HCT116 (cell line): ENCODE data around the gene NDRG3. TPM values are rescaled to one million over a fixed set of nuclear protein-coding genes. Genes with fewer than 3 reads are reported as not detected.

ENCODE experiments used
- ATAC-seq: fragments of 200-7000 bp; cut with Tn5 transposase; 2 replicates; pipeline ENCODE4 v1.9.1; 2020; ENCODE audit warnings: mild to moderate bottlenecking, moderate library complexity
- BruUV-seq: library from RNA; stranded (reverse); fragments of 400-500 nt; replicated peaks from 2 replicates; lab custom pipeline; 2021; lab: Mats Ljungman, UMichigan
- CTCF ChIA-PET: fragments of 300-600 bp; sonication (Branson Sonifier 250); formaldehyde crosslinking; loops from one replicate; lab custom pipeline; 2021; ENCODE audit warnings: antibody characterized with exemption; lab: Charles Lee
- POLR2A ChIA-PET: fragments of 300-600, 350-600 bp; sonication (Branson Sonifier 250); formaldehyde crosslinking; loops from one replicate; lab custom pipeline; 2021; ENCODE audit warnings: antibody characterized with exemption; lab: Charles Lee
- RAD21 ChIA-PET, 2 experiments: fragments of 300-600 bp; sonication (Branson Sonifier 250); formaldehyde crosslinking; loops; one replicate each; lab custom pipeline; 2023; ENCODE audit warnings: low total read pairs in 2 of 2; ENCODE audit not compliant: uncharacterized antibody in 2 of 2, unreplicated experiment in 2 of 2, low non-redundant PET in 1 of 2; lab: Charles Lee
- DNase-seq: peaks from one replicate; pipeline ENCODE4 v3.0.0-alpha.2; 2010; ENCODE audit warnings: low read depth, low spot score
- H2AFZ ChIP-seq: fragments of 200-600 bp; shearing (Covaris generic), sonication (generic); 2 replicates; pipeline ENCODE4 v1.6.1; 2017; ENCODE audit warnings: low read depth, mixed run types, mixed read lengths, antibody characterized with exemption, low read length; ENCODE audit not compliant: poor library complexity, severe bottlenecking
- H3K27ac ChIP-seq: 2 replicates; pipeline ENCODE4 v1.5.1; 2012; ENCODE audit warnings: low read depth, low read length
- H3K27me3 ChIP-seq: fragments of 200-600 bp; sonication (generic); 2 replicates; pipeline ENCODE4 v1.6.1; 2016; ENCODE audit warnings: mixed run types, low read length, mixed read lengths; ENCODE audit not compliant: insufficient read depth
- H3K36me3 ChIP-seq, 2 experiments: fragments of 200-500 bp in 1 of 2; fragments of 200-600 bp in 1 of 2; sonication (Bioruptor generic) in 1 of 2; sonication (generic) in 1 of 2; 2 replicates each; pipeline versions ENCODE4 v1.5.1 to v1.6.1; 2014 to 2016; ENCODE audit warnings: low read length in 2 of 2, inconsistent platforms in 1 of 2, mixed read lengths in 1 of 2, mixed run types in 1 of 2; ENCODE audit not compliant: insufficient read depth in 2 of 2, control insufficient read depth in 1 of 2
- H3K4me1 ChIP-seq, 2 experiments: fragments of 200-600 bp in 1 of 2; sonication (generic) in 1 of 2; 2 replicates each; pipeline versions ENCODE4 v1.5.1 to v1.6.1; 2012 to 2017; ENCODE audit warnings: low read length in 2 of 2, inconsistent platforms in 1 of 2, mild to moderate bottlenecking in 1 of 2, mixed read lengths in 1 of 2, mixed run types in 1 of 2, moderate library complexity in 1 of 2; ENCODE audit not compliant: insufficient read depth in 2 of 2, control insufficient read depth in 1 of 2
- H3K4me2 ChIP-seq: fragments of 200-600 bp; sonication (generic); 2 replicates; pipeline ENCODE4 v1.6.1; 2017; ENCODE audit warnings: mixed run types, low read length, mixed read lengths
- H3K4me3 ChIP-seq, 2 experiments: fragments of 200-600 bp in 1 of 2; sonication (generic) in 1 of 2; replicated peaks in 1 of 2; 2 replicates each; pipeline ENCODE4 v1.5.1; 2011 to 2016; ENCODE audit warnings: low read length in 2 of 2, control low read depth in 1 of 2, low read depth in 1 of 2, mild to moderate bottlenecking in 1 of 2, mixed read lengths in 1 of 2, mixed run types in 1 of 2
- H3K79me2 ChIP-seq: fragments of 200-600 bp; sonication (generic); 2 replicates; pipeline ENCODE4 v1.6.1; 2017; ENCODE audit warnings: mild to moderate bottlenecking, mixed run types, low read length, moderate library complexity, mixed read lengths; ENCODE audit not compliant: insufficient read depth
- H3K9ac ChIP-seq: fragments of 200-600 bp; sonication (generic); 2 replicates; pipeline ENCODE4 v1.6.1; 2016; ENCODE audit warnings: low read length, mixed read lengths
- H3K9me2 ChIP-seq: fragments of 200-600 bp; sonication (generic), shearing (Covaris generic); 2 replicates; pipeline ENCODE4 v1.6.1; 2017; ENCODE audit warnings: mixed run types, mild to moderate bottlenecking, moderate library complexity; ENCODE audit not compliant: insufficient read depth
- H3K9me3 ChIP-seq, 2 experiments: fragments of 200-500 bp in 1 of 2; fragments of 200-600 bp in 1 of 2; sonication (Bioruptor generic) in 1 of 2; sonication (generic) in 1 of 2; 2 replicates each; pipeline ENCODE4 v1.6.1; 2014 to 2017; ENCODE audit warnings: low read length in 2 of 2, mixed read lengths in 2 of 2, inconsistent platforms in 1 of 2, low read depth in 1 of 2, mild to moderate bottlenecking in 1 of 2, mixed run types in 1 of 2, moderate library complexity in 1 of 2; ENCODE audit not compliant: control insufficient read depth in 1 of 2, insufficient read depth in 1 of 2
- H4K20me1 ChIP-seq: fragments of 200-600 bp; sonication (generic), shearing (Covaris generic); 2 replicates; pipeline ENCODE4 v1.6.1; 2017; ENCODE audit warnings: mixed run types, mild to moderate bottlenecking, moderate library complexity; ENCODE audit not compliant: insufficient read depth
- ATF3 ChIP-seq: IDR thresholded peaks from 2 replicates; pipeline ENCODE4 v1.6.1; 2012
- CBX3 ChIP-seq: IDR thresholded peaks from 2 replicates; pipeline ENCODE4 v1.6.1; 2012; ENCODE audit warnings: low read depth
- CEBPB ChIP-seq: IDR thresholded peaks from 2 replicates; pipeline ENCODE4 v1.6.1; 2012; ENCODE audit warnings: low read depth
- EGR1 ChIP-seq: IDR thresholded peaks from 2 replicates; pipeline ENCODE4 v1.6.1; 2012; ENCODE audit warnings: low read depth
- ELF1 ChIP-seq: IDR thresholded peaks from 2 replicates; pipeline ENCODE4 v1.6.1; 2012; ENCODE audit warnings: low read depth, borderline replicate concordance
- EZH2 ChIP-seq: fragments of 200-600 bp; sonication (generic); IDR thresholded peaks from 2 replicates; pipeline ENCODE4 v1.6.1; 2017; ENCODE audit warnings: antibody characterized with exemption, mixed run types
- EZH2phosphoT487 ChIP-seq: fragments of 200-600 bp; IDR thresholded peaks from 2 replicates; pipeline ENCODE4 v1.6.1; 2018; ENCODE audit warnings: antibody characterized with exemption, borderline replicate concordance
- FOSL1 ChIP-seq: IDR thresholded peaks from 2 replicates; pipeline ENCODE4 v1.6.1; 2012; ENCODE audit warnings: low read depth
- JUND ChIP-seq: IDR thresholded peaks from 2 replicates; pipeline ENCODE4 v1.6.1; 2012
- RAD21 ChIP-seq: IDR thresholded peaks from 2 replicates; pipeline ENCODE4 v1.6.1; 2012; ENCODE audit warnings: low read depth, mild to moderate bottlenecking
- SP1 ChIP-seq: IDR thresholded peaks from 2 replicates; pipeline ENCODE4 v1.6.1; 2012; ENCODE audit warnings: low read depth
- SRF ChIP-seq: IDR thresholded peaks from 2 replicates; pipeline ENCODE4 v1.6.1; 2012; ENCODE audit warnings: low read depth
- YY1 ChIP-seq: IDR thresholded peaks from 2 replicates; pipeline ENCODE4 v1.6.1; 2011; ENCODE audit warnings: low read length, low read depth, moderate library complexity, mild to moderate bottlenecking; ENCODE audit not compliant: insufficient replicate concordance; ENCODE audit errors: extremely low read depth
- ZFX ChIP-seq: fragments of 450-650 bp; IDR thresholded peaks from 2 replicates; pipeline ENCODE4 v1.6.1; 2017
- intact Hi-C: fragments of 100-400 bp; cut with micrococcal nuclease; formaldehyde crosslinking; loops from 2 replicates; pipeline ENCODE4 v1.10.0; 2022
- total RNA-seq: library from RNA; stranded (reverse); gene quantifications from one replicate; pipeline ENCODE4 v1.2.1, GENCODE V29; 2021; ENCODE audit not compliant: unreplicated experiment
- TF ChIP-seq, protein P1 (sequence below), 3 experiments: fragments of 200-600 bp in 1 of 3; sonication (generic) in 1 of 3; IDR thresholded peaks in 2 of 3; conservative IDR thresholded peaks in 1 of 3; 2 replicates each; pipeline ENCODE4 v1.5.1; 2012 to 2017; ENCODE audit warnings: low read depth in 2 of 3, low read length in 2 of 3, antibody characterized with exemption in 1 of 3, borderline replicate concordance in 1 of 3, control low read depth in 1 of 3, mild to moderate bottlenecking in 1 of 3, mixed read lengths in 1 of 3, mixed run types in 1 of 3, moderate library complexity in 1 of 3; ENCODE audit not compliant: insufficient read depth in 1 of 3
- TF ChIP-seq, protein P2 (sequence below): IDR thresholded peaks from 2 replicates; pipeline ENCODE4 v1.6.1; 2011; ENCODE audit warnings: mild to moderate bottlenecking, low read length, moderate library complexity; ENCODE audit not compliant: insufficient replicate concordance; ENCODE audit errors: extremely low read depth
- TF ChIP-seq, protein P3 (sequence below): IDR thresholded peaks from 2 replicates; pipeline ENCODE4 v1.6.1; 2012; ENCODE audit warnings: low read depth

The NDRG3 gene
- total RNA-seq, 1 experiment from 2014 or later, result 29.3 TPM

DNA sequence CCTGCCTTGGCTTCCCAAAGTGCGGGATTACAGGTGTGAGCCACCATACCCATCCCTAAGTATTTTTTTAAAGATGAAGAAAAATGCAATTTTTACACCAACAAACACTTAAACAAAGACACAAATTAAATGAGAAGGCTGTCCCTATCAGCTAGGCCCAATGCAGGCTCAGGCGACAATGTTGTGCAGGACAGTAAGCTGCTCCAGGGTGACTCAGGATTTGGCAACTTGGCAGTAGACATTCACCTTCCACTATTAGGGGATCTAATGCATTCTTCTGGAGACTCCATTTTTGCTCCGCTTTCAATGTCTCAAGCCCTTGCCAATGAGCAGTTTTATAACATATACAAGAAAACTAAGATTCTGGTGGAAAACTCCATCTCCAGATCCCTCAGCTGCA is 19.7 kb downstream of the NDRG3 start (continued):
- TF ChIP-seq, protein P1, sequence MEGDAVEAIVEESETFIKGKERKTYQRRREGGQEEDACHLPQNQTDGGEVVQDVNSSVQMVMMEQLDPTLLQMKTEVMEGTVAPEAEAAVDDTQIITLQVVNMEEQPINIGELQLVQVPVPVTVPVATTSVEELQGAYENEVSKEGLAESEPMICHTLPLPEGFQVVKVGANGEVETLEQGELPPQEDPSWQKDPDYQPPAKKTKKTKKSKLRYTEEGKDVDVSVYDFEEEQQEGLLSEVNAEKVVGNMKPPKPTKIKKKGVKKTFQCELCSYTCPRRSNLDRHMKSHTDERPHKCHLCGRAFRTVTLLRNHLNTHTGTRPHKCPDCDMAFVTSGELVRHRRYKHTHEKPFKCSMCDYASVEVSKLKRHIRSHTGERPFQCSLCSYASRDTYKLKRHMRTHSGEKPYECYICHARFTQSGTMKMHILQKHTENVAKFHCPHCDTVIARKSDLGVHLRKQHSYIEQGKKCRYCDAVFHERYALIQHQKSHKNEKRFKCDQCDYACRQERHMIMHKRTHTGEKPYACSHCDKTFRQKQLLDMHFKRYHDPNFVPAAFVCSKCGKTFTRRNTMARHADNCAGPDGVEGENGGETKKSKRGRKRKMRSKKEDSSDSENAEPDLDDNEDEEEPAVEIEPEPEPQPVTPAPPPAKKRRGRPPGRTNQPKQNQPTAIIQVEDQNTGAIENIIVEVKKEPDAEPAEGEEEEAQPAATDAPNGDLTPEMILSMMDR (IDR thresholded peaks at IDR 0.05 in 2 of 3, conservative IDR thresholded peaks at IDR 0.05 in 1 of 3; ENCODE audit: borderline replicate concordance in 1 of 3, insufficient read depth in 1 of 3, low read depth in 2 of 3, low read length in 2 of 3), result no peak
- TF ChIP-seq EGR1 (no peak), ELF1 (no peak), EZH2 (no peak), RAD21 (no peak), ZFX (no peak)
- TF ChIP-seq, all 23 proteins: peak for 0

DNA sequence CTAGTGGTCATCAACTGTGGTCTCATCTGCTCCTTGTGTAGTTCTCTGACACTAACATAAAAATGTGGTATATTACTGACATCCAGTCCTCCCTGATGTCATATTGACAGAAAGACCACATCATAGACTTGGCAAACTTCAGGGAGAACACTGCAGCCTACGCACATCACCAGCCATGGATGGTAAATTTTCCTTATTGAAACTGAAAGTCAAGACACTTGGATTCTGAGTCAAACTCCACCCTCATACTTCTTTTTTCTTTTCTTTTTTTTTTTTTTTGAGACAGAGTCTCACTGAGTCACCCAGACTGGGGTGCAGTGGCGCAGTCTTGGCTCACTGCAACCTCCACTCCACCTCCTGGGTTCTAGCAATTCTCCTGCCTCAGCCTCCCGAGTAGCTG is 25.4 kb downstream of the NDRG3 start:
- ChIA-PET POLR2A (no interaction called here), CTCF (no interaction called here), RAD21 (no interaction called here)
- no peak overlapping the region for H3K9ac ChIP-seq
- H3K27ac ChIP-seq, result no peak overlapping the region
- TF ChIP-seq SP1 (no peak), CBX3 (no peak), FOSL1 (no peak), JUND (no peak), ATF3 (no peak), CEBPB (no peak), ELF1 (no peak), SRF (no peak), ZFX (no peak), YY1 (no peak), EZH2phosphoT487 (no peak)
- TF ChIP-seq, protein P2, sequence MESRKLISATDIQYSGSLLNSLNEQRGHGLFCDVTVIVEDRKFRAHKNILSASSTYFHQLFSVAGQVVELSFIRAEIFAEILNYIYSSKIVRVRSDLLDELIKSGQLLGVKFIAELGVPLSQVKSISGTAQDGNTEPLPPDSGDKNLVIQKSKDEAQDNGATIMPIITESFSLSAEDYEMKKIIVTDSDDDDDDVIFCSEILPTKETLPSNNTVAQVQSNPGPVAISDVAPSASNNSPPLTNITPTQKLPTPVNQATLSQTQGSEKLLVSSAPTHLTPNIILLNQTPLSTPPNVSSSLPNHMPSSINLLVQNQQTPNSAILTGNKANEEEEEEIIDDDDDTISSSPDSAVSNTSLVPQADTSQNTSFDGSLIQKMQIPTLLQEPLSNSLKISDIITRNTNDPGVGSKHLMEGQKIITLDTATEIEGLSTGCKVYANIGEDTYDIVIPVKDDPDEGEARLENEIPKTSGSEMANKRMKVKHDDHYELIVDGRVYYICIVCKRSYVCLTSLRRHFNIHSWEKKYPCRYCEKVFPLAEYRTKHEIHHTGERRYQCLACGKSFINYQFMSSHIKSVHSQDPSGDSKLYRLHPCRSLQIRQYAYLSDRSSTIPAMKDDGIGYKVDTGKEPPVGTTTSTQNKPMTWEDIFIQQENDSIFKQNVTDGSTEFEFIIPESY, result no peak
- TF ChIP-seq, protein P3, sequence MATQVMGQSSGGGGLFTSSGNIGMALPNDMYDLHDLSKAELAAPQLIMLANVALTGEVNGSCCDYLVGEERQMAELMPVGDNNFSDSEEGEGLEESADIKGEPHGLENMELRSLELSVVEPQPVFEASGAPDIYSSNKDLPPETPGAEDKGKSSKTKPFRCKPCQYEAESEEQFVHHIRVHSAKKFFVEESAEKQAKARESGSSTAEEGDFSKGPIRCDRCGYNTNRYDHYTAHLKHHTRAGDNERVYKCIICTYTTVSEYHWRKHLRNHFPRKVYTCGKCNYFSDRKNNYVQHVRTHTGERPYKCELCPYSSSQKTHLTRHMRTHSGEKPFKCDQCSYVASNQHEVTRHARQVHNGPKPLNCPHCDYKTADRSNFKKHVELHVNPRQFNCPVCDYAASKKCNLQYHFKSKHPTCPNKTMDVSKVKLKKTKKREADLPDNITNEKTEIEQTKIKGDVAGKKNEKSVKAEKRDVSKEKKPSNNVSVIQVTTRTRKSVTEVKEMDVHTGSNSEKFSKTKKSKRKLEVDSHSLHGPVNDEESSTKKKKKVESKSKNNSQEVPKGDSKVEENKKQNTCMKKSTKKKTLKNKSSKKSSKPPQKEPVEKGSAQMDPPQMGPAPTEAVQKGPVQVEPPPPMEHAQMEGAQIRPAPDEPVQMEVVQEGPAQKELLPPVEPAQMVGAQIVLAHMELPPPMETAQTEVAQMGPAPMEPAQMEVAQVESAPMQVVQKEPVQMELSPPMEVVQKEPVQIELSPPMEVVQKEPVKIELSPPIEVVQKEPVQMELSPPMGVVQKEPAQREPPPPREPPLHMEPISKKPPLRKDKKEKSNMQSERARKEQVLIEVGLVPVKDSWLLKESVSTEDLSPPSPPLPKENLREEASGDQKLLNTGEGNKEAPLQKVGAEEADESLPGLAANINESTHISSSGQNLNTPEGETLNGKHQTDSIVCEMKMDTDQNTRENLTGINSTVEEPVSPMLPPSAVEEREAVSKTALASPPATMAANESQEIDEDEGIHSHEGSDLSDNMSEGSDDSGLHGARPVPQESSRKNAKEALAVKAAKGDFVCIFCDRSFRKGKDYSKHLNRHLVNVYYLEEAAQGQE, result no peak
- no peaks in the 10 kb centered on the region for H3K9me3 ChIP-seq
- no peaks in the 10 kb centered on the region; a peak in 1 of 4 replicates for H3K36me3 ChIP-seq
- intact Hi-C loops, result no loop called here
- ATAC-seq (no peak), DNase-seq (no peak)
- no peaks in the 10 kb centered on the region for H3K9me2 ChIP-seq
- H3K27me3 ChIP-seq, result no peaks in the 10 kb centered on the region
- H4K20me1 ChIP-seq, result no peaks in the 10 kb centered on the region
- H2AFZ ChIP-seq, result no peak overlapping the region
- no TSS peak for BruUV-seq
- no peak overlapping the region for H3K4me2 ChIP-seq
- no peaks in the 10 kb centered on the region for H3K4me1 ChIP-seq
- H3K4me3 ChIP-seq, result no peak overlapping the region
- no peaks in the 10 kb centered on the region for H3K79me2 ChIP-seq
